GM19397 (cell line): ENCODE measurements around the gene ADAM15.

Experiments
- ATAC-seq: cut with Tn5 transposase; IDR thresholded peaks from one replicate; pipeline ENCODE4 v1.9.1; 2021; ENCODE audit warnings: mild to moderate bottlenecking, moderate library complexity; ENCODE audit not compliant: unreplicated experiment

The ADAM15 gene, protein sequence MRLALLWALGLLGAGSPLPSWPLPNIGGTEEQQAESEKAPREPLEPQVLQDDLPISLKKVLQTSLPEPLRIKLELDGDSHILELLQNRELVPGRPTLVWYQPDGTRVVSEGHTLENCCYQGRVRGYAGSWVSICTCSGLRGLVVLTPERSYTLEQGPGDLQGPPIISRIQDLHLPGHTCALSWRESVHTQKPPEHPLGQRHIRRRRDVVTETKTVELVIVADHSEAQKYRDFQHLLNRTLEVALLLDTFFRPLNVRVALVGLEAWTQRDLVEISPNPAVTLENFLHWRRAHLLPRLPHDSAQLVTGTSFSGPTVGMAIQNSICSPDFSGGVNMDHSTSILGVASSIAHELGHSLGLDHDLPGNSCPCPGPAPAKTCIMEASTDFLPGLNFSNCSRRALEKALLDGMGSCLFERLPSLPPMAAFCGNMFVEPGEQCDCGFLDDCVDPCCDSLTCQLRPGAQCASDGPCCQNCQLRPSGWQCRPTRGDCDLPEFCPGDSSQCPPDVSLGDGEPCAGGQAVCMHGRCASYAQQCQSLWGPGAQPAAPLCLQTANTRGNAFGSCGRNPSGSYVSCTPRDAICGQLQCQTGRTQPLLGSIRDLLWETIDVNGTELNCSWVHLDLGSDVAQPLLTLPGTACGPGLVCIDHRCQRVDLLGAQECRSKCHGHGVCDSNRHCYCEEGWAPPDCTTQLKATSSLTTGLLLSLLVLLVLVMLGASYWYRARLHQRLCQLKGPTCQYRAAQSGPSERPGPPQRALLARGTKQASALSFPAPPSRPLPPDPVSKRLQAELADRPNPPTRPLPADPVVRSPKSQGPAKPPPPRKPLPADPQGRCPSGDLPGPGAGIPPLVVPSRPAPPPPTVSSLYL

DNA sequence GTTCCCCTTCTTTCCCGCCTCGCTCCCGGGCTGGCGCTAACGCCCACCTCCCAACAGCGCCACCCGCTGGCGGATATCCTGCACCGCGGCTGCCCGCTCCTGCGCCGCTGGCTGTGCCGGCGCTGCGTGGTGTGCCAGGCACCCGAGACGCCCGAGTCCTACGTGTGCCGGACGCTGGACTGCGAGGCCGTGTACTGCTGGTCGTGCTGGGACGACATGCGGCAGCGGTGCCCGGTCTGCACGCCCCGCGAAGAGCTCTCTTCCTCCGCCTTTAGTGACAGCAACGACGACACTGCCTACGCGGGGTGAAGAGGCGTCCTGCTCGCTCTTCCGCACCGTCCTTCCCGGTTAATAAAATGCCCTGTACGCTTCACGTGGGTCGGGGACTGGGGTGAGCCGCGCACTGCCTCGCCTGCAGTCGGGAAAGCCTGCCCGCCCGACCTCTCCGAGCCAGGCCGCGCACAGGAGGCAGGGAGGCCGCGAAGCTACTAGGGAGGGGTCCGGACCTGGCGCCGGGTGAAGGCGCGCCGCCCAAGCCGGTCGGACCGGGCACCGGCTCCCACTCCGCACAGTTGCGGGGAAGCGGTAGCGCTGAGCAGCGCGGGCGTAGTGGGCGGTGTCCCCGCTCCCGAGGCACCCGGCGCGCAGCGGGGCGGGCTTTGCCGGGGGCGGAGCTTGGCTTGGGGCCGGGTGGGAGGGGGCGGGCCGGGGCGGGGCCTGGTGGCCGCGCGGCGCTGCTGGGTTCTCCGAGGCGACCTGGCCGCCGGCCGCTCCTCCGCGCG lies at the start of gene ADAM15:
Gene ADAM15, plus strand, starts transcription at position 757 of the 782 bp plus-strand sequence. CDS start 71 bp downstream, outside the sequence.
- peak; percentile 63 for ATAC-seq

DNA sequence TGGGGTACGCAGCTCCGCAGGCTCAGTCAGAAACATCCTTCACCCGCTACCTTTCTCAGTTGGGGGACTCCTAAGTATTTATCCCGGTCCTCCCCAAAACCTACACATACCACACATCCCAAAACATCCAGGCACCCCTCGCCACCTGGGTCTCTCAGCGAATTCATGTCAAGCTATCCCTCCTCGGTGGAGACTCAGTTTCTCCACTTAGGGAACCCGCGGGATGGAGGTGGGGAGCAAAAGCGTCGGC lies 49.8 kb upstream of the ADAM15 start:
- ATAC-seq, result no peak

DNA sequence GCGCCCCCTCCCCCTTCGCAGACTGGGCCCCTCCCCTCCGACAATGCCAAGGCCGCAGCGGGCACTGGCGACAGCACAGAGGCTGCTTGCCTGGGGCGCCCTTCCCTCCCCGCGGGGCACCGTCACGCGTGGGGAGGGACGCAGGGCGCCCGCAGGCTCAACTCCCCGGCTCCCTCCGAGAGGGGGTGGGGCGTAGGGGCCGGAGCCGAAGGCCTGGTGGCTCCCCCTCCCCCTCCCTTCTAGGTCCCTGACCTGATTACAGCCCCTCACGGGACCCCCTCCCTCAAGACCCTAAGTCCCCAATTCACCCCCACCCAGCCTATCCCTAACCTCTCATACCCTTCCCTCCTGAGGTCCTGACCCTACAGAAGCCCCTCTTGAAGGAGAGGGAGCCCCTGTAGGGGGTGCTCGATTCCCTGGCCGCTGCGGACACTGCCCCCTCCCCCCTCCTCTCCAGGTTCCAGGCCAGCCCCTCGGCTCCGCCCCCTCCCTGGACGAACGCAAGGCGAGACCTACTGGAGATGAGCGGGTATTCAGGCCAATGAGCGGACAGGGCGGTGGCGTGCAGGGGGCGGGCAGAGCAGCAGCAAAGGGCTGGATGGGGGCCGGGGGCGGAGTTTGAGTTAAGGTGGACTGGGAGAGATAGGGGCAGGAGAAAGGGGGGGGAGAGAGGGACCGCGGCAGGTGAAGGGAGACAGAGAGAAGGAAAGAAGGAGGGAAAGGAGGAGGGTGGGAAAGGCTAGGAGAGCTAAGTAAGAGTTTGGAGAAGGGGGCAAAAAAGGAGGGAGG lies 49.2 kb upstream of the ADAM15 start:
- peak; percentile 48 for ATAC-seq

DNA sequence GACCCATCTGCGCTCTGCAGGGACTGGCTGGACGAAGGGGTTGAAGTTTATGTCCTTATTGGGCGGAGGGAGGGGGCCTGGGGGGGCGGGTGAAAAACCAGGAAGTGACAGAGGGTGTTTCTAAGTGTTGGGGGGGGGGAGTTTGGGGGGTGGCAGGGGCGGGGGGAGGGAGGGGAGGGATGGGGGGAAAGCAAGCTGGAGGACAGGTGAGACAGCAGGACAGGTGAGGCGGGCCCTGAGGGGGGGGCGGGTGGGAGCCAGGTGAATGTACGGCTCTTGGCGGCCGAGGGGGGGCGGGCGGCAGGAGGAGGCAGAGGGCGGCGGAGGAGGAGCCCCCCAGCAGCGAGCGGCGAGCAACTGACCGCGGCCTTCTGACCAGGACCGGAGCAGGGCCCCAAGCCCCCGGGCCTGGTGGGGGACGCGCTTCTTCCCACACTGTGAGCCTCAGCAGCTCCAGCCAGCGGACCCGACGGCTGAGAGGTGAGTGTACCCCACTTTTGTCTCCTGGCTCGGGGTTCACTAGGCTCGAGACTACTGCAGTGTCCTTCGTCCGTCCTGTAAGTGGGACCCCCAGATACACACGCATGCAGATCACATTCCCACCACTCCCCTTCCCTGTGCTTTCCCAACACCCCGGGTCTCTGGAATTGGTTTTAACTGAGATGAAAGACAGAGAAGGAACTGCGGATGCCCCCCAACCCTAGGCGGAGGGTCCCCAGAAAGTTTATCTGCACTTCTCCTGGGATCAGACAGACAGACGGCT lies 48.5 kb upstream of the ADAM15 start, which contains the start of gene ZBTB7B:
Gene ZBTB7B, plus strand, starts transcription at position 339 of the 763 bp plus-strand sequence. CDS start 11,859 bp downstream, outside the sequence.
- no peak for ATAC-seq

DNA sequence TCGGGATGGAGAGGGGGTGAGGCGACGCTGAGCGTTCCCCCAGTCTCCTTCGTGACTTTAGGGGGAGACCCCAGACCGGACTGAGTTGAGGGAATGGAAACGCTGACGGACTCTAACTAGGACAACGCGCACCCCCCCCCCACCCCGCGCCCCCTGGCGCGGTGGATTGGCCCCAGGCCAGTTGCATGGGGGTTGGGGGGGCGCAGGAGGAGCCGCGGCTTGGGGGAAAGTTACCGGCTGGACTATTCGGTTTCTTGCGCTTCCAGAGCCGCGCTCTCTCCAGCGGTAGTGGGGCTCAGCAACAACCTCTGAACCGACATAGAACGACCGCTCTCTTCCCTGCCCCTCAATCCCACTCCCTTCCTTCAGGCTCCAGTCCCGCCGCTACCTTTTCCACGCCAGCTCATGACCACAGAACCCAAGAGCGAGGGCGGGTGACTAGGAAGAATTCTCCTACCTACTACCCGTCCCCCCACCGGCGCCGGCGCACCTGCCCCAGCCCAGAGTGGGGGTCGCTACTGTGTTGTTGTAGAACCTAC lies 47.8 kb upstream of the ADAM15 start:
- ATAC-seq, result no peak

DNA sequence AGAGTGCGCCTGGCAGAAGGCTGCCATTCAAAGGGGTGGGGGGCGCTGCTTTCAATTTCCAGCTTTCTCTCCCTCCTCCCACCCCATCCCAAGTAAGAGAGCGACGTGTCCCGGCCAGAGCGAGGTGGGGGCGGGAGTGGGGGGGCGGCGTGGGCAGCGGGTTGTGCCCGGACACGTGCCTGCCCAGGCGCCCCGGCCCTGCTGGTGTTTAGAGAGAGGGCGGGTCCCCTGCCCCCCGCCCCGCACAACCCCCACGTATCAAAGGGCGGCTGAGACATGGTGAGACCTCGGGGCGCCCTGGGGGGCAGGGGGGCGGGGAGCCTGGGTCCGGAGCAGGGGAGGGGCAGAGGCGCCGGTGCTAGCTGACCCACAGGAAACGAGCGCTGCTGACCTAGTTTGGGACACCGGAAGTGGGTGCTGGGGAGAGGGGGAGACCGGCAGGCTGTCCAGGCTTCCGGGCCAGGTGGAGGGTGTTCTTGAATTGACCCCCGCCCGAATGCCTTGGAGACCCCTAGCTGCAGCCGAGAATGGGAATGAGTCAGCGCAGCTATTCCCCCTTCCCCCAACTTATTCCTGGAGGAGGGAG lies 47.3 kb upstream of the ADAM15 start:
- no peak for ATAC-seq

DNA sequence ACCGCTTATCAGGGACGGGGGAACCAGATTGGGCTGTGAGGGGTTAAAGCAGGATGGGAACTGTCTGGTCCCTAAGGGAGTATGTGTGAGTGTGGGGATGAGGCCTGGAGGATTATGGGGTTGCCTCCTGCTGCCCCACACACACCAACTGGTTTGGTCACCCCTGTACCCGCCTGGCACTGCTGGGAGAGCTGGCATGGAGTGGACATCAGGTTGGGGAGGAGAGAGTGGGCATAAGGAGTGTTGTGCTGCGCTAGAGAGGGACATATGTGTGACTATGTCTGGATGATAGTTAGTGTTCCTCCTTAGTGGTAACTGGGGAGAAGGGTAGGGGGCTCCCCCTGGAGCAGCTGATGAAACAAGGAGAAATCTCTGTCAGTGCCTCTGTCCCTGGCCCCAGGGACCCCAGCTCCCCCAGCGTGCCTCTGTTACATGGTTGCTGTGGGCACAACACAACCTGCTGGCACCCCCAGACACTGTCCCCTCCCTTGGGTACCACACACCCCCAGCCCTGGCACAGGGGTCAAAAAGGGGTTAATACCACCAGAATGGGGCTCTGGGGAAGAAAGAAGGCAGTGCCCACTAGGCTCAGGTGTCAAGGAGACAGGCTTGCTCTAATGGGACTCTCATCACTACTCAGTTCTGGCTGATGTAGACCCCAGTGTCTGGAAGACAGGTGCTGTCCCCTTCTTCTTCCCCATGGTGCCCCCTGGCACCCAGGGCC lies 46.6 kb upstream of the ADAM15 start:
- no peak for ATAC-seq

DNA sequence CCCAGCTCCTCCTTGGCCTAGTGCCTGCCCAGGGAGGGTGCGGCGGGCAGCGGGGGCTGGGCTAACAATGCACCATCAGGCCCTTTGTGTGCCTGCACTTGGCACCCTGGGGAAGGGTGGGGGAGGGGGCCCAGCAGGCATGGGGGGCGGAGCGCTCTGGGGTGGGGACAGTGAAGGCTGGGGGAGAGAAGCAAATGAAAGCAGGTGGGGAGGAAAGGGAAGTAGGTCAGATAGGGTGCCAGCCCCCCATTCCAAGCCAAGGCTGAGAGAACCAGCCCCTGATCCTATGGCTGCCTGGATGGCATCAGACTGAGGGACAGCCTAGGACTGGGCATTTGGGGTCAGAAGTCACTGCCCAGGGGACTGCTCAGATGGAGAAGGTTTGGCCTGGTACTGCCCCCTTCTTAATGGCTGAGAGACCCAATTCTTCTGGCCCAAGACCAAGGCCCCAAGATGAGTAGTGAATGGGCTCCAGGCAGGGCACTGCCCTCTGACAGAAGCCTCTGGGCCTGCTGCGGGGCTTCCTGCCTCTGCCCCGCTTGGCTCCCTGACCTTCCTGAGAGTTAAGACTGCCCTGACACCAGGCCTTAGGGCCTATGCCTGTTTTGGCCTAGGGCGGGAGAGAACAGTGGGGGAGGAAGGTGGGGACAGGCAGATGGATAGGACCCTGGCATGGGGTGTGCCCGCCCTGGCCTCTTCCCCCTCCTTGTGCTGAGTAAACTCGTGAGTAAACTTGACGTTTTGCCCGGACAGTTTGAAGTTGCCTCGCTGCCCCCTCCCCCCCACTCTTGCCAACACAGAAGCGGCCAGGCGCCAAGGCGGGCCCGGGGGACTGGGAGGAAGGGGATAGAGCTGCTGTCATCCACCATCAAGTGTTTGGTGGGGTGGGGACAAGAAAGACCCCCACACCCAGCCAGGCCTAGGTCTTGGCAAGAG lies 45.8 kb upstream of the ADAM15 start:
- no peak for ATAC-seq

DNA sequence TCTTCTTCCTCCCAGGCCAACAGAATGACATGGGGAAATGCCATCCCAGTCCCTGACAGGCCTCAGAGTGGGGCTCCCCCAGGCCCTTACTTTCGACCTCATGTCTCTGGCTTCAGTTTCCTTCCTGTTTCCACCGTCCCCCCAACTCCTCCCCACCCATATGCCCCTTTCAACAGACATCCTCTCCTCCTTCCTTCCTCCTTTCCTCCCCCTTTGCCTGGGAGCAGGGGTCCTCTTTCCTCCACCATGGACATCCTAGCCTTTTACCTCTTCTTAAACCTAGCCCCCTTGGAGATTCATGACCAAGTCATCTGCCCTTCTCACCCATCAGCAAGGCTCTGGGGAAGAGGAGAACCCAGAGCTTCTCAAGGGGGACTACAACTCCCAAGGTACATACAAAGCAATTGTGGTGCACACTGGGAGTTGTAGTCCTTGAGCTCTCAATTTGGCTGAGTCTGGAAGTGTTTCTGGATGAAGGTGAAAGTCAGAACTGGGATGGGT lies 44.5 kb upstream of the ADAM15 start:
- ATAC-seq, result no peak

DNA sequence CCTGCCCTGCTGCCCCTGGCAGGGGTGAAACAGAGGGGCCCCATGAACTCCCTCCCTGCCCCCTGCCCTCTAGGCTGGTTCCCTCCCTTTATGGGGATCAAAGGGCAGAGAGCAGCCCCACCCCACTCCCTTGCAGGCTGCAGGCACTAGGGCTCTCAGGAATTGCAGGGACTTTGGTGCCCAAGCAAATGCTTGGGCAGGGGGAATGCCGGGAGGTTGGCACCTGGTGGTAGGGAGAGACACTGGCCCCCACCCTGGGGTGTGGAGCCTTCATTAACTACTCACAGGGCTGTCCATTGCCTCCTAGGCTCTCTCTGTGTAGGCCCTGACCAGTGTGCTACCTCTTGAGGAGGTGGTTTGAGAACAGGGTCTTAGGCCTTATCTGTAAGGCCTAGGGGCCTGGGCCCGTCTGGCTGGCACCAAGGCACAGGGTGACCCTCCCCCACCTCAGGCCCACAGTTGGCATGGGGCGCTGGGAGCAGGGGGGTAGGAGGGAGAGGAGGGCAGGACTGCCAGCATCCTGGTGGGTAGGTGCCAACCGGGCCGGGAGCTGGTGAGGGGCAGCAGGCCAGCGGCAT lies 43.8 kb upstream of the ADAM15 start:
- no peak for ATAC-seq

DNA sequence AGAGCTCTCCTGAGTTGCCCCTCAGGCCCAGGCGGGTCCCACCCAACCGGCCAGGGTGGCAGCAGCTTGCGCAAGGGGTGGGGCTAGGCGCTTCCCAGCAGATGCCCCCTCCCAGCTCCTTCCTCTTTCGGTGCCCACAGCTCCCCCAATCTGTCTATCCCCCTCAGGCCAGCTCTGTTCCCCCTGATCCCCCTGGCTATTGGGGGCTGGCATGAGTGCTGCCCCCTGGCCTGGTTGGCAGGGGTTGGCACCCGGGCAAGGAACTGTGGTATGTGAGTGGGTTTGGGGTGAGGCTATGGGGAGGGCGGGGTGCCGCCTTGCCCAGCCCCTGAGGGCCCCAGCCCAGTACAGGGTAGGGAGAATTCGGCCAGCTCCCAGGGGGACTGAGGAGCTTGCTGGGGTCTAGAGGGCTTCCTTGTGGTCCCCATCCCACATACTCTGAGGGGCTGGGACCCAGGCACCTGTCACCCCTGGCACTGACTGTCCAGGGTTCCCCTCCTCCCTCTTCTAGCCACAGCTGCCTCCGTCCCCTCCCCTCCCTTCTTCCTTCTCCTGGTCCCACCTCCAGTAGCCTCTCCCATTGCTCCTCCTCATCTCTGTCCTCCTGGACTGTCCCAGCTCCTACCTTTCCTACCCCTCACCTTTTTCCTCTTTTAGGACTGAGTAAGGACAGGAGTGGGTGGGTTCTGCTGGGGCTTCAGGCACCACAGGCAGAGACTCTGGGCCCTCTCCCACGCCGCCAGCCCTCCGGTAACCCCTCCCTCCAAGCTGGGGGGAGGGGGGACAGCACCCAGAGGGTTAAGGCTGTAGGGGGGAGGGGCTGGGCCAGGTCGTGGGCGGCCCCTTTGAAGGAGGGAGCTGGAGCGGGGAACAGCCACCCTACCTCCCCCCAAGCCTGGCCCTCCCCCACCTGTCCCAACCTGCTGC lies 42.8 kb upstream of the ADAM15 start:
- ATAC-seq, result no peak

DNA sequence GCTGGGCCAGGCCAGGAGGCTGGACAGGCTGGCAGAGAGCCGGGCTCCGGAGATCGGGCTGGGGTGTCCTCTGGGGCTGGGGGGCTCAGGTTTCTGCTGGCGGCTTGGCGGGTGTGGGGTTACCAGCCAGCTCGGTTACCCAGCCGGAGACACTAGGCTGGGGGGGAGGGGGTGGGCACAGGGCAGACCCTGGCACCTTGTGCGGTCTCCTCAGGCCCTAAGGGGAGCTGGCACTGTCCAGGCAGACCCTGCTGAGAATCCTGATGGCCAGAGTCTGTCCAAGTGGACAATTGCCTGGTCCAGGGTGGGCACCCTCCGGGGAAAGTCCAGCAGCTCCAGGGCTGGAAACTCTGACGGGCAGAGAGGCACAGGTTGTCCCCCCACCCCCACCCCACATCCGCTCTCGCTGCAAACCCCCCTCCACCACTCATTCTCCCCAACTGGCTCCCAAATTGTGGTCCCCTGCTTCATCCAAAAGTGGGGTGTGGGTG lies 41.9 kb upstream of the ADAM15 start:
- ATAC-seq, result no peak

DNA sequence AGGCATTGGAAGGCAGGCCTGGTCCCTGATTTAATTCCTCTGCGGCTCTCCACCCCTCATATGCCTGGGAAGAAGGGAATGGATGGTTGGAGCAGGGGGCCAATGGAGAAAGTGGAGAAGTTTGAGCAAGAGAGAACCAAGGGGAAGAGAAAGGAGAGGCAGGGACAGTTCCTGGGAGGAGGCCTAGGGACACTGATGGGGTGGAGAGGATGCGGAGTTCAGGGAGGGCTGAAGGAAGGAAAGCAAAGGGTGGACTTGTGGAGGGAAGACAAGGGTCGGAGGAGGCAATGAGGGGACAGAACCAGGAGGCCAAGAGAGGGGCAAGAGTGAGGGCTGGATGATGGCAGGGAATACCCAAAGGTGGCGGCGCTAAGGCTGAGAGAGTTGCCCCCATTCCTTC lies 41.4 kb upstream of the ADAM15 start:
- ATAC-seq, result no peak

DNA sequence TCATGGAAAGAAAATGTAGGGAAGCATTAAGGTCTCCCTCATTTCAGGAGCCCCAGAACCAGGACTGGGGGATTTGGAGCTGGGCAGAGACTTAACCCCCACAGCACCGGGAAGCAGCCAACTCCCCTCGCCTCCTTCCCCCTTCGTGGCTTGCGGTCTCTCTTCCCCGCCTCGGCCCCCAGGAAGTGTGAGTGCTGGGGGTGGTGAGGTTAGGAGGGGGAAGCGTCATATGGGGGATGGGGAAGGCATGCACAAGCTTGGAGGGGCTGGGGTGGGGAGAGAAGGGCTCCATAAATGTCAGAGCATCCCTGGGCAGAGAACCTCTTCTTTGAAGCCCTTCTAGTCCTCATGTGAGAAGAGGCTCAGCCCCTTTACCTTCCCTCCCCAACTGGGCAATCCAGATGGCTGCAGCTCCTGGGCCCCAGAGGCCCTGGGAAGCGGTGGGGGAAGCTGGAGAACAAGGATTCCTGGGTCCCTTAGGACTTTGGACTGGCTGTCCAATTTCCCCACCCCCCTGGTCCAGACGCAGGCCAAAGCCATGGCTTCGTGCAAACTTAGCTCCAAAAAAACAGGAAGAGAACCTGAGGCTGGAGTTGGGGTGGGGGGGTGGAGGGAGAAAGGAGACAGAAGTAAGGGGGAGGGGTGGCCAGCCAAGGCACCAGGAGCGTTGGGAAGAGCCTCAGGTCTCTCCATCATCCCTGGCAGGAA lies 40.8 kb upstream of the ADAM15 start:
- ATAC-seq, result no peak

DNA sequence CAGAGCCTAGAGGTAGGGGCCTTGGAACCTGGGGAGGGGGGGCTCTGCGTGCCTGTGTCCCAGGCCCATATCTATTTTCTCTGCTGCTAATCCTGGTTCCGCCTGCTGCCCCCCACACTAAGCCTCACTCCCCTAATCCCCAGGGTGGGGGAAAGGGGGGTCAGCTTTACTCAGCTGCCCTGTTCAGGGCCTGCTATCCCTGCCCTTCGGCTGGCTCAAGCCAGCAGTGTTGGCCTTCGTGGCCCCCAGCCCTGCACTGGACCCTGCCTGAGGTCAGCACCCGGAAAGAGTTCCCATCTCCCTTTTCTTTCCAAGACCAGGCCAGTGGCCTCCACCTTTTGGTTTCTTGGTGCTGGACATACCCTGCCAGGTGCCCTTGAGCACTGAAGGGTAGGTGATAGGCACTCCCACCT lies 40.1 kb upstream of the ADAM15 start:
- ATAC-seq, result no peak
